Renal cortex interstitium (tissue), 11 donors: ENCODE results near the gene HOXD4. TPM values are rescaled to one million over a fixed set of nuclear protein-coding genes. Genes with fewer than 3 reads are reported as not detected.

Experiments
- DNase-seq, 11 donors: peaks; one replicate each; pipeline ENCODE4 v3.0.0-alpha.2; 2013; ENCODE audit warnings: low read depth in 9 of 11, low spot score in 4 of 11; ENCODE audit errors: extremely low read depth in 1 of 11
- polyA plus RNA-seq, 3 donors: library from polyadenylated mRNA; unstranded; fragments of 120-200 nt; gene quantifications; one replicate each; pipeline ENCODE4 v1.2.1, GENCODE V29; 2013; ENCODE audit not compliant: insufficient read length in 3 of 3

The HOXD4 gene
- polyA plus RNA-seq, 3 donors, result 47.8 to 80.8 (median 56.1) TPM

DNA sequence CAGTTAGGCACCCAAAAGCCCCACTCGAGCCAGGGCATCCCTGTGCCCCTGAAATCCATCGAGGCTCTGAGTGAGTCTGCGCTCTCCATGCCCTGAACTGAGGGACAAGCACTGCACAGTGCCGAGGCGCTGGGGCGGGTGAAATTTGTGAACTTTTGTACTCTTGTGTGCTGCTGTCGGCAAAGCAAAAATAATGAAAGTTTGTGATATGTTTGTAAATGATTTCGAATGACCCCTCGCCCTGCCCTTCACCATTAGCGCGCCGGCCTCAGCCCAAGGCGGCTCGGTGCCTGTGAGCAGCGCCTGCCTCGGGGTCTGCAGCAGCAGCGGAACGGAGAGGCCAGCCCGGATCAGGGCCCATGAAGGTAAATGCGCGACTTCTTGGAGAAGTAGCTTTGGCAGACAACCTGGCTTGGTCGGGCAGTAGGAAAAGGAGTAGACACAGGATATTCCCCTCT, 1.8 kb upstream of the HOXD4 start:
- DNase-seq, result no peak

DNA sequence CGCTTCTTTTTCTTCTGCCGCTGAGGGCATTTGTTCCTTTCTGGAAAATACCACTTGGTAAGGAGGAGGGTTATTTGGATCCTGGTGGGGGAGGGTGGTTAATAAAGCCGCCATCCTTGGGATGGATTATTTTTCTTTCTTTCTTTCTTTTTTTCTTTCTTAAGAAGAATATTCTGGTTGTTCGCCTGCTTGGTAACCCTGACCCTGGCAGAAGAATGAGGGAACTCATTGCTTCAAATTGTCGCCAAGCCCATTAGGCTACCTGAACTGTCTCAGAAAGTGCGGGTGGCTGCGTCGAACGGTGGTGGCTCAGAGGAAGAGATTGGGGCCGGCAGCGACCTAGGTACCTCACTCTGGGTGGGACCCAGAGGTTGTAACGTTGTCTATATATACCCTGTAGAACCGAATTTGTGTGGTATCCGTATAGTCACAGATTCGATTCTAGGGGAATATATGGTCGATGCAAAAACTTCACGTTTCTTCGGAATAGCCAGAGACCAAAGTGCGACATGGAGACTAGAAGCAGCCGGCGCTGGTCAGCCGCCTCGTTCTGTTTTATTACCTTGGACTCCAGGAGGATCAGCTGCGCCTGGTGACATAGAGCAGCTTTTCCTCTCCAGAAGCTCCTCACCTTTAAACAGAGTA, 1.3 kb upstream of the HOXD4 start:
- DNase-seq, result no peak

DNA sequence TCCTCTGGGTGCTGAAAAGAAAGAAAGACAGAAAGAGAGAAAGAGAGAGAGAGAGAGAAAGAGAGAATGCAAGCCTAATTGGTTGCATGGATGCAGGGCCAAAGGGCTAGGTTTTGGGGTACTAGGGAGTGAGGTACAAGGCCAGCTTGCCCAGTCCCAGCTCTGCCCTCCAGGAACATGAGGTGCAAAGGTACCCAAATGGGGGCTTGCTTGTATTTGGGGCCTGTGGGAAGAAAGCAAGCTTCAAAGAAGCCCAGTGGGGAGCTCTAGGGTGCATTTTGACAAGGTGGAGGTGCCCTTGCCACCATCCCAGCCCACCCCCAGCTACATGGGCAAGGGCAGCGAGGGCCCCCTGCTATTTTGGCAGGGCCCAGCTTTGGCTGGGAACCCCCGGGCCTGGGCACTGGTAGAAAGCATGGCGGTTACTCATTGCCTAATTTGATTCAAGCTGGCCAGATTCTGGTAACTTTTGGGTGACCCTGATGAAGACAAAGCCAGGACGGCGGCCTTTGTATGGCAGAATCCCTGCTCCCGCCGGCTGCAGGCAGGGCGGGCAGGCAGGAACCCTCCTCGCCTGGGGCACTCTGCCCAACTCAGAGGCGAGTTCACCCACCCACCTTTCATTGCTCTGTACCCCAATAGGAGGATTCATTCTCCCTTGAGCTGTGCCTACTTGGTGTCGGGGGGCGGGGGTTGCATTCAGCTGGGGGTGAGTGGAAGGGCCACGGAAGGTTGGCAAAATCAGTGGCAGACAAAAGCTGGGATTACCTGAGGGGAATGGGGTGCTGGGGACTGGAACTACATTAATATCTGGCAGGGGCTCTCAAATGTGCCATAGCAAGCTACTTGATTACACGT, 537 bp upstream of the HOXD4 start:
- DNase-seq, result no peak

DNA sequence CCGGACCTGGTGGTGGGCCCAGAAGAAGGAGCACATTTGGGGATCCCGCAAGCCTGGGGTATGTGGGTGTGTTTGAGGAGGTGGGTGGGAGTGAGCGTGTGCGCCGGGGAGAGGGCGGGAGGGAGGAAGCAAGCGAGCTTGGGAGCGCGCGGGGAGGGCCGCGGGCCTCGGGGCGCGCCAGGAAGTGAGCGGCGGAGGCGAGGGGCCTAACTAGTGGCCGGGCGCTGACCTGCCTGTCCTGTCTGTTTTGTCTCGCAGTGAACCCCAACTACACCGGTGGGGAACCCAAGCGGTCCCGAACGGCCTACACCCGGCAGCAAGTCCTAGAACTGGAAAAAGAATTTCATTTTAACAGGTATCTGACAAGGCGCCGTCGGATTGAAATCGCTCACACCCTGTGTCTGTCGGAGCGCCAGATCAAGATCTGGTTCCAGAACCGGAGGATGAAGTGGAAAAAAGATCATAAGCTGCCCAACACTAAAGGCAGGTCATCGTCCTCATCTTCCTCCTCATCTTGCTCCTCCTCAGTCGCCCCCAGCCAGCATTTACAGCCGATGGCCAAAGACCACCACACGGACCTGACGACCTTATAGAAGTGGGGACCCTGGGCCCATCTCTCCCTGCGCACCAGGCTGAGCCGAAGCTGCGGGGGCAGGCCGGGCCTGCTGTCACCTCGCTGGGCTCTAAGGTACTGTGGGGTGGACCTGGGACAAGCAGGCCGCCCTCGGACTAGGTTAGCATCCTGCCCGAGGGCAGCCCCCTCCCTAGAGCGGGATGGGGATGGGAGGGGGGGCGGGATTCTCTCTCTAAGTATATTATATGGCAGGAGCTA, 1.2 kb downstream of the HOXD4 start:
- DNase-seq, result peak in 1 of 11 donors; percentile 13

DNA sequence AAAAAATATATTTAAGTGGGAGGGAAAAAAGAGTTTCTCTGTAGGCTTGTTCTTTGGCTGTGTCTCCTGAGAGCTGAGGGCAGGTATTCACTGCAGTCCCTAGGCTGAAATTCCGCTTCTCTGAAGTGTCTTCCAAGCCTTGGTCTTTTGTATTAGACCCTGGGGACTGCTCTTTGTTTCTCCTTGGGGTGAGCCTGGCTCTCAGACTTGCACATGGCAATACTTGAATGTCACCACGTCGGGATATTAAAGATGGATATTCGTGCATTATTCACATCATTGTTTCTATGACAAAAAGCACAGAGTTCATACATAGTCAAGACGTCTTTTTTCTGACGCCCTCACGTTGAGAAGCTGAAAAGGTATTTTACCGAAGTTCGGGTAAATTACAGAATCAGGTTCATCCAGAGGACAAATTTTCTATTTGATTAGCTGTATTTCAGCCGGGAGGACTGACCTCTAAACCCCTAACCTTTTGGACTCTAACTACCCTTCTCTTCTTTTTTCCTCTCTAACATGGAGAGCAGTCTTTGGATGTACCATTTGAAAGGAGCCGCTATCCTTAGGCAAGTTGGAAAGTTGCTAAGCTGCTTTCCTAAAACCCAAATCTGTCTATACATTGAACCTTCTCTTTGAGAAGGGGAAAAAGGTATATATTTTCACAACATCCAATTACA, 3.4 kb downstream of the HOXD4 start:
- no peak for DNase-seq

DNA sequence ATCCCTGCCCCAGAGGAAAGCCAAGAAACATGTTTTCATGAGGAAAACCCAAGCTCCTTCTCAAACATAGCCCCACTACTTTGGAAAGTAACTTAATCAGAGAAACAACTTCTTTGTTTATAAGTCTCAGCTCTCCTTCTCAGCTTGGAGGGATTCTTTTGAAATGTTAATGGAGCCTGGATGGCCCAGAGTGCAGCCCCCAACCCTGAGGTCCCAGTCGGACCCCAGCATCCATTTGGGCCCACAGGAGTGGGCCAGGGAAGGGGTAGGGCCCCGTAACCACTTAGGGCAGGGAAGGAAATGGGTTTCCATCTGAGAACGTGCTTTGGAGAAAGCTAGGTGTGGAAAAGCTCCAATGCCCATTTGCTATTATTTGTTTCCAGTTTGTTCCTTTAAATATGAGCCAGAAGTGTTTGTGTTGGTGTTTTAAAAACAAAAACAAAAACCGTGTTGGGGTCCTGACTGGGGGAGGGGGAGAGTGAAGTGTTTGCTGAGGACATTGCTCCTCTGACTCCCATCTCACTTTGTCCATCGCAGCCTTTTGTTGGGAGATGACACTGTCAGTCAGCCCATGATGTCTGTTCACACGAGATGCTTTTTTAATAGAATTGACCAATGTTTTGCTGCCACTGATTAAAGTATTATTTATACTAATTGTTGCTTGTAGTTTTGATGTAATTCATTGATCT, 4.2 kb downstream of the HOXD4 start:
- DNase-seq, result no peak

DNA sequence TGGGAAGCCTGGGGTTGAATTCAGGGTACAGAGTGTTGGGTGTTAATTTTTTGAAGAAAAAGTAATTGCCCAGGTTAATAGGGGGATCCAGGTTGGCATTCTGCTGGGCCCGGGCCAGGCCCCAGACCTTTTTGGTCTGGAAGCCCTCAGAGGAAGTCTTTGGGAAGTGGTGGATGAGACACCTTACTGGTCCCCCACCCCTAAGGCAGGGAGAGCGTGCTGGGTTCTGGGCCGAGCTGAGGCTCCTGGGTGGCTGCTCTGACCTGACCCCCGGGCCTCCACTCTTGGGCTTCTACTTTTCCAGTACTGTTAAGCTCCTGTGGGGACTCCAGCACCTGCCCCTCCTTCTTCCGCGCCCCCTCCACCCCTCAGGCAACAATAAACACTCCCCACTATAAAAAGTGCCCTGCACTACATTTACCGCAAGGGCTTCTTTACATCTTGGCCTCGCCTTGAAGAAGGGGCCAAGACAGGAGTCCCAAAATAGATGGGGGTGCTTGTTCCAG, 5.0 kb downstream of the HOXD4 start:
- no peak for DNase-seq

DNA sequence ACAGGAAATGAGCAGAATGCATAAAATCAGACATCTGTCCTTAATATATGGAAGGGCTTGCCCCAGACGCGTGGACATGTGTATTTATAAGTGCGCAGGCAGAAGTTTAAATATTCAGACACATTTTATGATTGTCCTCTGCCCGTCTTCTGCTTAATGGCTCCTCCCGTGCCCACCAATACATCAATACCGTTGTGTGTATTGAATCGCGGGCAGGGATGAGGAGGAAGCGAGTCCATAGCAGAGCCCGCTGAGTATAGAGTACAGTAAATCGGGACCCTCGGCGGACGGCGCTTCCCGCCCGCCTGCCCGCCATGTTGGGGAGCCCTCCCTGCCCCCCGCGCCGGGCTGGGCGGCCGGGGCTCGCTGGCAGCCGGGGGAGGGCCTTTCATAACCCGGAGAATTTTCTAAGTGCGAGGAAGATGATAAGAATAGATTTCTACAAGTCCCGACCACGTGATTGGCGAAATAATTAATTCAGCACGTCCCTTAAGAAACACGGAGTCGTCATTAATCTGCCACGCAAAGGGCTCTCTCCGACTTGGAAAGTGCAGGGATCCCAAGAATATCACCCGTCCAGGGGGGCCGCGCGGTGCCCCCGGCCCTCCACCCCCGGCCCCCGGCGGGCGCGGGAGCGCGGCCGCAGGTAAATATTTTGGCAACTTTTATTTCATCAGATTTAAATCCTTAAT, 5.6 kb downstream of the HOXD4 start, which contains the start of gene HOXD3:
HOXD3 (plus strand) TSS at position 501 of the 692 bp plus-strand sequence. CDS start 11,808 bp downstream, outside the sequence.
- peak in 1 of 11 donors; percentile 42 for DNase-seq

DNA sequence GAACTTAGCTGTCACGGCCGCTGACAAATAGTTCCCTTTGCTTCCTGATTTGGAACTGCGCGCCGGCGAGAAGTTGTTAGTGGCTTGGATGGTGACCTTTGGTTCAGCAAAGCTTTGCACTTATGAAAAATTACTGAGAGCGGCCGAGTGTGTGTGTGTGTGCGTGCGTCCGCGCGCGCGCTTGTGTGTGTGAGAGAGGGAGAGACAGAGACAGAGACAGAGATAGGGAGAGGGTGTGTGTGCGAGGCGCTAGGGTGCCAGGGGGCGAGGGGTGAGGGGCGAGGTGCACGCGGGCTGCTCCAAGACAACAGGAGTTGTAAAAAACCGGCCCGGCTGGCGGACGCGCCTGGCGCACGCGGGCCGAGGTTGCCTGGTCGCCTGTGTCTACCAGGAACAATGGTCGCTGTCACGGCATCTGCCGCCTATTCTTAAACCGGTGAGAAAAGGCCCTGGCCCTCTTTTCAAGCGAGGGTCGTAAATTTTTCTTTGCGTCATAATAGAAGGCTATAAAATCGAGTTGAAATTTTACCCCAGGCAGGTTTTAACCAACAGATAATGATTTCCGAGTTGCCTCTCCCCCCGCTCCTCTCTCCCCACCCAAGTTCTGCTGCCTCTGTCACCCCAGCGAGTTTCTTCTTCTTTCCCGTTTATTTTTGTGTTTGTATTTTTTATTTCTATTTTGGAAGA, 6.3 kb downstream of the HOXD4 start:
- DNase-seq, result peak in 1 of 11 donors; percentile 55

DNA sequence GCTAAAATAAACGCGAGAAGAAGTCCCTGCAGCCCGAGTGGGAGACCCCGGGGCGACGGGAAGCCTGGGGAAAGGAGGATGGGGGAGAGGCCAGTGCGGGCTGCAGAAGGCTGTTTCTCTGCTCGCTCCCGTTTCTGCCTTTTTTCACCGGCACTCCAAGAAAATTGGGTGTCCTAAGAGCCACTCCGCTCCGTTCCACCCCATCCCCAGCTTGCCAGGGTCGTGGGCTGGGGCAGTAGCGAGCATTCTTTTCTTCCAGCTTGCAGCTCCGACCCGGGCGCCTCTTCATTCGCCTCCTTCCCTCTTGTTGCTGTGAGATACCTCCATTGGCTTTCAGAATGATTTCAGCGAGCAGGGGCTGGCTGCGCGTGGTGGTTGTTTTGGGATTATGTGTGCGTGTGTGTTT, 6.8 kb downstream of the HOXD4 start:
- peak in 1 of 11 donors; percentile 44 for DNase-seq

DNA sequence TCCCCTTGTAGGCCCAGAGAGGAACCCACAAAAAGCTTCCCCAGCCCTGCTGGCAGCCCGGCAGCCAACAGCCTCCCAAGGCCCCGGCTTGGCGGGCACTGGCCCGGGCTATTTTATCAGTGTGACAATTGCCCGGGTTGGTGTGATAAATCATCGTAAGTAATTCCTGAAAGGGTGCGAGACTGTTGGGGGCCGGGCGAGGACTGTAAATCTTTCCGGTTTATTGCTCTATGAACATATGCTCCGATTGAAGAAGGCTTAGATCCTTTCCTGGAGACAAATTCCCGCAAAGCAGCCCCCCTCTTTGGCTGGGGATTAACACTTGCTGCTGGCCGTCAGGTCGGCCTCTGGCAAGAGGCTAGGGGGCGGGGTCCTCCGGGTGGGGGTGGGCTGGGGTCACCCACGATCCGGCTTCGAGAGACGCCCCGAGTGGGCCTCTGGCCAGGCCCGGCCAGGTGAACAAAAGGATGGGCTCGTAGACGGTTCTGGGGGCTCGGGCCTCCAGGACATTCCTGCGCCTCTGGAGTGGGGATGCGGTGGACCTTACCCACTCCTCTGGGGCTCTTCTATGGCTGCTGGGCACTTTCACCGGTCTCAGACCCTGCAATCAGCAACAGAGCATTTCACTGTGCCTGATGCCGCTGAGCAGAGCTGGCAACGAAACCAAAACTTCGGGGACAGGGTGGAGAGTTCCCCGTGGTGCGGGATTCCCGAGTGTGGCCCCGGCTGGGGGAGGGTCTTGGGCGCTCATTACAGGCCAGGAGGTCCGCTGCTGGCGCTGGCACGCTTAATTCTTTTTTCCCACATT, 7.7 kb downstream of the HOXD4 start:
- peak in 1 of 11 donors; percentile 63 for DNase-seq

DNA sequence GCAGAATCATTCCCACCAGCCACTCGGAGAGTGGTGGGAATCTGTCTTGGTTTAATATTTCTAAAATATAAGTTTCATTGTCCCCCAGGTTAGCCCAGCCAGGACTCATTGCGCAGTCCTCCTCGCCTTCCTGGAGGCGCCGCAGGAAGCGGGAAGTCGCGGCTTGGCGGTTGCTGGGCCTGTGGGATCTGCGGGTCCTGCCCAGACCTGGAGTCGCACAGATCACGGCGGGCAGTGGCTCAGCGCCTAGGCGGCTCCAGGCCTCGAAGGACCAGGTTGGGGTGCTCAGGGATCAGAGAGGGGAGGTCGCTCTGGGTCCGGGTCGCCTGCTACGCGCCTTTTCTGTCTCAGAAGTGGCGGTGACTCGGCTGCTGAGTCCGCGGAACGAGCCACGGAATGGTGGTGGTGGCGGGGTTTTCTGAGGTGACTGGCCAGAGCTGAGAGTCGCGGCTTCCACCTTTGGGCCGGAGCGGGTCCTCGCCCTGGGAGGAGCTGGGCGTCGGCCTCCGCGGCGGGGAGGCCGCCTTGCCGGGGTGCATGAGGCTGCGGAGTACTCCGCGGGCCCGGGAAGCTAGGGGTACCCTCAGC, 8.4 kb downstream of the HOXD4 start:
- DNase-seq, result peak in 1 of 11 donors; percentile 12

DNA sequence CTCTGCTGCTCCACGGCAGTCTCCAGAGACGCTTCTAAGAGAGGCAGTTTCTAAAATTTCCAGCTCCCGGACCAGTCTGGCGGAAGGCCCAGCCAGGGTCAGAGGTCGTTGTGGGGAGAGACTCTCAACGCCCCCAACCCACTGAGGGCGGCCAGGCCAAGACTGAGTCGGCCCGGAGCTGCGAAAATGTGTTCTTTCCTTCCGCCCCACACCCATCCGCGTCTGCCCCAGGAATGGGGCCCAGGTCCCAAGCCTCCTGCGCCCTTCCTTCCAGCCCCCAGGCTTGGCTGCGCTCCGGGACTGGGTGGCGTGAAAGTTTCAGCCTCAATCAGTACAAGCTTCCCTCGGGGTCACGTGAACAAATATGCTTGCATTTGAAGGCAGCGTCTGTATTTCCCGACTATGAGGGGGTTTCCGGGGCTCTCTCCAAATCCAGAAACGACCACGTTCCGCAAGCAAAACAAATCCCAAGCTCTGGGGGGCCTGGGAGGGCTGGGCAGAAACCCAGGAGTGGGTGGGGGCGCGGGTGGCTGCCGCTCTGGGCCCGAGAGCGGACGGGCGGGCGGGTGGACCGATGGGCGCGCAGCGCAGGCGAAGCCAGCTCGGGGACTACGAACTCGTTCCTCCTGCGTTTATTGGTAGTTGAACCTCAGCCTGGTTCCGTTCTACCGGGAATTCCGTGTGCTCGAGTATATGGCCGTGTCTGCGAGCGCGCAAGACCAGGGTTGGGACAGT, 9.1 kb downstream of the HOXD4 start:
- DNase-seq, result no peak

DNA sequence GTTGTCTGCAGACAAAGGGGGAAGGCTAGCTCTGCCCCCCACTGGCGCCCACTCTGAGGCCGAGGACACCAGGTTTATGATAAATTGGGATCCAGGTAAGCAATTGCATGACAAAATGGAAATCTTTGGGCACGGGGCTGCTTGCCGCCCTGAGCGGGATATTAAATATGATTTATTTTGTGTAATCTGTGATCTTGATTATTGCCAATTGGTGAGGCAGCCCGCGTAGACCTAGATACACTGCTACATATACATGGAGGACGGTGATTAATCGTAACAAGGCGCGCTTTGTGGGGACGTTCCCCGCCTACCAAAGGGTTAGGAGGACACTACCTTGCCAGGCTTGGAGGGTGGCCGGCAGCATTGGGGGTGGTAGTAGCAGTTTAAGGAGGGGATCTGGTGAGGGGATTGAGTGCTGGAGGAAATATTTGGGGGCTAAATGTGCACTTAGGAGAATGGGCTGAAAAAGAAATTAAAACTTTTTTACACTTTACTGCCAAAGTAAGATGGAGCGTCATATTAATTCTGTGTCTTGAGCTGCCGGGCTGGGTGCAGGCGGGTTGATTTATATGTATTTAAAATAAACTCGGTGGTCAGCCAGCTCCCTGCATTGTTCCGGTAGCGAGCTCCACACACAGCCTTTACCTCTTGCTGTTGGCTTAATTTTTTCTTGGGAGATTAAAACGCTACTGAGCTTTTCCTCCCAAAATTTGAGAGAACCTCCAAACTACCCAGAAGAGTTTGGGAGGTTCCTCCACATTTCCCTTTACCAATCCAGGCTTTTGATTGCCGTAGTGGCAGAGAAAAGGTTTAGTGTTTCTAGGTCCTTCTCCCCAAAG, 9.9 kb downstream of the HOXD4 start:
- no peak for DNase-seq
